Bone marrow (tissue), 2 donors: Measurements from ENCODE around the gene FUOM.

ENCODE experiments used
- DNase-seq, 2 donors: peaks; one replicate each; lab custom pipeline; 2025; lab: John Stamatoyannopoulos, UW

Gene FUOM

DNA sequence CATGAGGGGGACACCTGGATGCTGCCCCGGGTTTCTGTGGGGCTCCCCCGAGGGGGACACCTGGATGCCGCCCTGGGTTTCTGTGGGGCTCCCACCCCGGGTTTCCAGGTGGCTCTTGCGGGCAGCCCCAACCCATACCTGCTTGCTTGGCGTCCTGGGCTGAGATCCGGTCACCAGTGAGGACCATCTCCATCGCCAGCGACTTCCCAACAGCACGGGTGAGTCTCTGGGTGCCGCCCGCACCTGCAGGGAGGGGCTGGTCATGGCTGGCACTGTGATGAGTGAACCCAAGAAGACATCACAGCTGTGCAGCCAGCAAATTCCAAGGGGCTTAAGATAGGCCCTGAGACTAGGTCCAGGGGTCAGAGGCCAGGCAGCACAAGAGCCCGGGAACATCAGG, 8.9 kb upstream of the FUOM start:
- DNase-seq: no peak

DNA sequence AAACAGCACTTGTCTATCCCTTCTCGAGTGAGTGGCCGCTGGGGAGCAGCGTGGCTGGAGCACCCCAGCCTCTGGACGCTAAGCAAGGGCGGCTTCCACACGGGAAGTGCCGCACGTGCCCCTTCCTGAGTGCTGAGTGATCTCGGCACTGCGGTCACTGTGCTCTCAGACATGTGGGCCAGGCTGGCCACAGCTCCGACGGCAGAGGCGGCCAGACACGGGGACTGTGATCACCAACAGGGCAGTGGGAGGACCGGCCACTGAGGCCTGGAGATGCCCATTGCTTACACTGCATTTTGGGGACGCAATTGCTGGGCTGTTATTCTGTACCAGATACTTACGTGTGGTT, 8.3 kb upstream of the FUOM start:
- no peak for DNase-seq

DNA sequence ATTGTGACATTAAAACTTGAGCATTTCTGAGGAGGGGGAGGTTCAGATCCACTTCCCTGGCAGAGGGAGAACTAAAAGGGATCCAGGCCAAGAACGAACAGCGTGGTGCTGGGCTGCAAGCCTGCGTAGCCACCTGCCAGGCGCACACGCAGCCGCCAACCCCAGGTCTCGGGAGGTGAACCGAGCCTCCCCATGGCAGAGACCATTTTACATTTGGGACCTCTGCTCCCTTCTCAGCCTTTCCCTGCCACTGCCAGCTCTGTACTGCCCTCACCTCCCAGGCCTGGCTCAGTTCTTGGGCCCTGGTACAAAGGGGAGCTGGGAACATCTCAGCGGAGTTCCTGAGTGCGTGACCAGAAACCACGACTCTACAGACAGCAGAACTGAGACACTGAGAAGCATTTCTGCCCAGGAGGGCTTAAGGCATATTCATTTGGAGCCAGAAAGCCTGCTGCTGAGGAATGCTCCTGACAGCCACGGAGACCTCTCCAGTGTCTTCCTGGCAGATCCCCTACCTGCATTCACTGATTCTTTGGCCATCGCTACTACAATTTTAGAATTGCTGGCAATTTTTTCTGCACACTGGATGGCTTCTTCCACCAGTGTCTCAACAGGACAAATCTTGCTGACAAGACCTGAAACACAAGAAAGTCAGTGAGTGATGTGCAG, 7.8 kb upstream of the FUOM start:
- DNase-seq: no peak

DNA sequence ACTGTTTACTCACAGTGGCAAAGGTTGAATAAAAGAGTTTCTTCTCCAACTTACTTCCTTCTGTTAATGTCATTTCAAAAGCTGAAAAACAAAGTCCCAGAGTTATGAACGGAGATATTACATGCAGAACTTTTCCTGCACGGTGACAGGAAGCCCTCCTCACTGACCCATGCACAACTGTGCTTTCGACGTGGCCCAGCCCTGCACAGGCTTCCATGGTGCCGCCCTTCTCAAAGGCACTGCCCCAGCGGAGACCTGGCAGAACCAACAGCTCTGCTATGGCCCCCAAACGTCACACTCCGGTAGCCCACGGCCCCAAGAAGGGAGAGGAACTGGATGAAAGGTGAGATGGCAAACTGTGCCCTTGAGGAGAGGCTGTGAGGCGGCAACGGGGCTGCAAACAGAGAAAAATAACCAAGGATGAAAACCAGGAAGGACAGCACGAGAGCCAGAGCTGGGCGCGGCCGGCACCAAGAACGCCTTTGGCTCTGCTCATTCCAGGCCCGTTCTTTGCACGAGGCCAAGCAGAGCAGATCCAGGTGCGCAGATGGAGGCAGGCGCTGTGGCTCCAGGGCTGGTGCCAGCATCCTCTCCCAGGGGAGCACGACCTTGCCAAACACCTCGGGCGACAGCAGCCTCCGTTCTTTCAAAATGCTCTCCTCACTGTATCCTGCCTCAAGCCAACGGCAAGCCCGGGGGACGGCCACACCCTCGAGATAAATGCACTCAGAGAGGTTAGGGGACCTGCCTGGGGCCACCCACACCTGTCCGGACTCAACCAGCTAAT, 7.0 kb upstream of the FUOM start:
- no peak for DNase-seq

DNA sequence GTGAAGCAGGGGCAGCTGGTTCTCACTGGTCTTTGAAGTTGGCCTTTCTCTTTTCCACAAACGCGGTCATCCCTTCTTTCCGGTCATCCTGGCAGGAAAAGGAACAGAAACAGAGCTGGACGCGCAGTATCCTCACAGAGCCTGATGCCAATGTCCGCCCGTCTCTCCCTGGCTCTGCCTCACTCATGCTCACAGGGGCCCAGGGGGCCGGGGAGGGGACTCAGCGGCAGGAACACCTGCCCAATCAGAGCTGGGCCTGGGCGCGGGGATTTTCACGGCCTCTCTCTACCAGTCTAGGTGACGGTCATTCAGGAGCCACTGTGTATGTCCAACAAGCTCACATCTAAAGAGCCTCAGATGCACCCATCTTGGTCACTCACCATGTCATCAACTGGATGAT, 5.0 kb upstream of the FUOM start:
- DNase-seq: no peak

DNA sequence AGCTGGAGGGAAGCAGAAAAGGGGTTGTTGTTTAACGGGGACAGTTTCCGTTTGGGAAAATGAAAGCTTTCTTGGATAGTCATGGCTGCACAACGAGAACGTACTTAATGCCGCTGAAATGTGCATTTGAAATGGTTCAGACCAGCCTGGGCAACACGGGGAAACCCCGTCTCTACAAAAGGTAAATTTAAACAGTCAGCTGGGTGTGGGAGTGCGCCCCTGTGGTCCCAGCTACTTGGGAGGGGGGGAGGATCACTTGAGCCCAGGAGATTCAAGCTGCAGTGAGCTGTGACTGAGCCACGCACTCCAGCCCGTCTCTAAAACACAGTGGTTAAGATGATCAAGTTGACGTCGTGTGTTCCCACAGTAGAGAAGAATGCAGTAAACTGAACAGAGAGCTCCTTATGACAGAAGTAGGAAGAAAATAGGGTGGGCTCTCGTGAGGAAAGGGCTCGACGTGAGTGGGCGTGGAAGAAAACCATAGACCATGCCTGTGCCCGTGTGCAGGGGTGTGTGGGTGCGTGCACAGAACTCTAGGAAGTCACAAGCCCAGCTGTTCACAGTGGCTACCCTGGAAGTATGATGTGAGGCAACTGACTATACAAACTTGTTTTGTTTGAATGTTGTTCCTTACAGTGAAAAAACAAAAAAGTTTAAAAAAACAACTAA, 4.1 kb upstream of the FUOM start:
- DNase-seq: no peak

DNA sequence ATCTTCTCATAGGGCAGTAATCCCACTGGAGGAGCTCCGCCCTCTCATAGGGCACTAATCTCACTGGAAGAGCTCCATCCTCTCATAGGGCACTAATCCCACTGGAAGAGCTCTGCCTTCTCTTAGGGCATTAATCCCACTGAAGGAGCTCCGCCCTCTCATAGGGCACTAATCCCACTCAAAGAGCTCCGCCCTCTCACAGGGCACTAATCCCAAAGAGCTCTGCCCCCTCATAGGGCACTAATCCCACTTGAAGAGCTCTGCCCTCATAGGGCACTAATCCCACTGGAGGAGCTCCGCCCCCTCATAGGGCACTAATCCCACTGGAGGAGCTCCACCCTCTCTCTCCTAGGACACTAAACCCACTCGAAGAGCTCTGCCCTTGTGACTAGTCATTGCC, 3.4 kb upstream of the FUOM start:
- DNase-seq: no peak

DNA sequence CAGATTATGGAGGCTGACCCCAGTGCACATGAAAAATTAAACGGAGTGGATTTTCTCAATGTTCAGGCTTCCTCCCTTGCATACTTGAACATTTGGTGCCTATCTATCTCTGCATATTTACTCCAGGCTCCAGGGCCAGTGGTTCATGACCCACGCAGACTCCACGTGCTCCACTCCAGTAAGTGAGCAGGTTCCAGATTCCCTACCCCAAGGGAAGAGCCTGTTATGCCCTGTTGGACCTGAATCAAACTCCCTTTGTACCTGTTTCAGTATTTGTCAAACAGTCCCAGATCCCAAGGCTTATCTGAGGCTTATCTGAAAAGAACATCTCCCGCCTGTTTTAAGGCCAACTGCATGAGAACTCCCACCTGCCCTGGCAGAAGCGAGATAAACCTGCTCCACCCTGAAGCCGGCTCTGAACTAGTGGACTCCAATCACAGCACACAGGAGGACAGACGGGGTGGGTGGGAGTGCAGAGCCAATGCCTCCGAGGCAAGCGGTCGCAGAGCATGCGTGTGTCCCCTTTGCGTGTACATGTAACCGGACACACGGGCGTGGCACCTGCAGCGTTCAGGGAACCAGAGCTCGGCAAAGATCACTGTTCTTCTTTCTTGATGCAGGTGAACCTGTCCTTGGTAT, 2.3 kb upstream of the FUOM start:
- no peak for DNase-seq

DNA sequence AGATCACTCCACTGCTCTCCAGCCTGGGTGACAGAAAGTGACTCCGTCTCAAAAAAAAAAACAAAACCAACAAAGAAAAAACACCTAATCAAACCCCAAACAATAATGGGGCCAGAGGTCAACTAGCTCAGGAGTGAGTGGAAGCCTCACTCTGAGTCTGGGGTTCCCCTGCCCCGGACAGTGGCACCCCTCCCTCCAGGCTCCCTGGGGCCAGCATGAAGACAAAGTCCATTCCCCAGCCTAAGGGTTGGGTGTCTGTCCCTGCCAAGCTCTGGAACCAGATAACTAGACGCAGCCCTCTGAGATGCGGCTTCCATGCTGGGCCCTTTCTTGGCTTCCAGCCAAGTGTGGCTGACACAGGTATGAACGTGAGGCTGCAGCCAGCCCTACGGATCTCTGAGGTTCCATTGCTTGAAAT, 1.7 kb upstream of the FUOM start:
- DNase-seq: no peak

DNA sequence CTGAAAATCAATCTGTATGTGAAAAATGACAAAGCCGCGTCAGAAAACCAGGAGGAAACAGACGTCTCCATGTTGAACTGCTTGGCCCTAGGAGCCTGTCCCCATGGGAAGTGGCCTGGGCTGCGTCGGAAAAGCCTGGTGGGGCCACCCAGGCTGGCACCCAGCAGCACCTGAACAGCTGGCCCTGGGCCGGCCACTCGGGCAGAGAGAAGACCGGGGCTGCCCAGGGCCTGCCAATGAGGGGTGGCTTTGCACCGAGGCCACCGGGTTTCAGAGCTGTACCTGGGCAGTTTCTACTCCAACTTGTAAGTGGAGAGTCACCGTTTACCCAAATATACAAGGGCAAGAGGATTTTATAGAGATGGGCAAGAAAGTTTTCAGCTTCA, 1.1 kb upstream of the FUOM start:
- no peak for DNase-seq

DNA sequence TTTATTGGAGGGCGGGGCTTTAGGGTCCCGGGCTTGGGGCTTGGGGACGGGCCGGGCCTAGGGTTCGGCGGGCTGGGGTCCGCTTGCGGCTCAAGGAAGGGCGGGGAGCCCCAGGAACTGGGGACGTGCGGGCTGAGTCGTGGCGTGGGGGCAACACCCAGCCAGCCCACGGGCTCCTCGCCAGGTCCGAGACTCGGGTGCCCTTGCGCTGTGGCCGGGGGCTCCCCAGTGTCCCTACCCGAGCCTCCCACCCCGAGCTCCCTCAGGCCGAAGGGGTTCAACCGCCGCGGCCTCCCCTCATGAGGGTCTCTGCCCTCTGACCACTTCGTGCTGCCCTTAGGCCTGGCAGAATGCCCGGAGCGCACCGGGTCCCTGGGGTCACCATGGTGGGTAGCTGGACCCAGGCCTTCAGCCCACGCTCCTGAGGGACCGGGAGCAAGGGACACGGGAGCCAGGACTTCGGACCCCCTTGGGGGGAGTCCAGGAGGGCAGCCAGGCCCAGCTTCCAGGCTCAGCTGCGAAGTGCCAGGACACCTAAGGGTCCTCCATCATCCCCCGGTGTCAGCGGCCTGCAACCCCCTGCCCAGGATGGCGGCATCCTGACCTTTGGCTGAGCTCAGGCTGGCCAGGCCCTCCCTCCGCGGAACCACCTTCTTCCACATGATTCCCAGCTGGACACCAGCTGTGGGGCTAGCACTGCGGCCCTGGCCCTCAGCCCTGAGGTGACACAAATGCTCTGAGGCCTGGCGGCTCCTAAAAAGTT, 524 bp upstream of the FUOM start:
- no peak for DNase-seq

DNA sequence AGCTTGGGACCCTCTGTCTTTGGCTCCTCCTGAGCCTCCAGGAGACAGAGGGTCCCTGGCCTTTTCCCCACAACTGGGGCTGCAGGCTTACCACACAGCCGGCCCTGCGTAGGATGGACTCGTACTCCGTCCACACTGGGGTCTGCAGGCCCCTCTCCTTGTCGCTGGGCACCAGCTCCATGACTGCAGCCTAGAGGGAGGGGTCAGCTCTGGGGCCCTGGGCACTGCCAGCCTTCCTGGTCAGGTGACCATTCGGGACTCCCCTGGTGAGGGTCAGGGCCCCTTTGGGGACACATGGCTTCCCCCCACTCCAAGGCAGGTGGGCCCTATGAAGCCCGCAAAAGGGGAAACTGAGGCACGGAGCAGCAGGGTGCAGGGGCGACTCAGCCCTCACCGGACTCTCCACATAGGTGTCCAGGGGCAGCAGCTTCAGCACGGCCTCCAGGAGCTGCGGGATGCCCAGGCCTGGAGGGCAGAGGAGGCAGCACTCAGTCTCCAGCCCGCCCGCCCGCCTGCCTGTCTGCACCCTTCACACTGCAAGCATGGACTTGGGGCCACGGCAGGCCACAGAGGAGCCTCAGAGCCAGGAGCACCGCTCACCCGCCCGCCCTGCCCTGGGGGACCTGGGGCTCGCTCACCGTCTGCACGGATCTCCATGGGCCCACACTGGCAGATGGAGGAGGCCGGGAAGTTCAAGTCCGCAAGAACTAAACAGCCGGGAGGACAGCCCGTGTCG, 1.1 kb downstream of the FUOM start:
- DNase-seq: no peak

DNA sequence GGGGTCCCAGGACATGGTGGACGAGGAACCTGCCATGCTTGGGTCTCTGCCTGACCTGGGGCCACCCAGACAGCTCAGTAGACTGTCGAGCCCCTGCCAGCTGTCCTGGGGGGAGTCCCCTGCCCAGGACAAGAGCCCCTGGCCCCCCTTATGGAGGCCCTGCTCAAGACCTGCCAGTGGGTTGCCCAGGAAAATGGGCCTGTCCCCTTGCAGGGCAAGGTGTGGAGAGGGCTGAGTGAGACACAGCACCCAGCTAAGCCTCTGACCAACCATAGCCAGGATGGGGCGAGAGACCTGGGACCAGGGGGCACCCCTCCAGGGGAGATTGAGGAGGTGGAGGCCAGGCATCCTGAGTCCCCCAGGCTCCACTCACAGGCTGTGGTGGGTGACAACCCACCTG, 1.8 kb downstream of the FUOM start:
- DNase-seq: no peak

DNA sequence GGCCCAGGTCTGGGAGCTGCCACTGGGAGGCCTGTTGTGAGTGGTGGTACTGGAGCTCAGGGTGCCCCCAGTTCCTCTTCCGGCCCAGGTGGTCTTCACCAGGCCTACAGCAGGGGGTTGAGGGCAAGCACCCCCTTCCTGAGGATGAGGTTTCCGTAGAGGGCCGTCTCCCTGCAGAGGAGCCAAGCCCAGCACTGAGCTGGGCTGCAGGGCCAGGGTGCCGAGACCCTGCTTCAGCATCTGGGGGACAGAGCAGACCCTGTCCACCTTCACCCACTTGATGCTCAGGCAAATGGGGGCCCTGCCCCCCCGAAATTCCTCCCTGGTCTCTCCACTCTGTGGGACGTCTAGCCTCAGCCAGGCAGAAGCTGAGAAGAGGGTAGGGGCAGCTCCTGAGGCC, 2.6 kb downstream of the FUOM start:
- DNase-seq: no peak

DNA sequence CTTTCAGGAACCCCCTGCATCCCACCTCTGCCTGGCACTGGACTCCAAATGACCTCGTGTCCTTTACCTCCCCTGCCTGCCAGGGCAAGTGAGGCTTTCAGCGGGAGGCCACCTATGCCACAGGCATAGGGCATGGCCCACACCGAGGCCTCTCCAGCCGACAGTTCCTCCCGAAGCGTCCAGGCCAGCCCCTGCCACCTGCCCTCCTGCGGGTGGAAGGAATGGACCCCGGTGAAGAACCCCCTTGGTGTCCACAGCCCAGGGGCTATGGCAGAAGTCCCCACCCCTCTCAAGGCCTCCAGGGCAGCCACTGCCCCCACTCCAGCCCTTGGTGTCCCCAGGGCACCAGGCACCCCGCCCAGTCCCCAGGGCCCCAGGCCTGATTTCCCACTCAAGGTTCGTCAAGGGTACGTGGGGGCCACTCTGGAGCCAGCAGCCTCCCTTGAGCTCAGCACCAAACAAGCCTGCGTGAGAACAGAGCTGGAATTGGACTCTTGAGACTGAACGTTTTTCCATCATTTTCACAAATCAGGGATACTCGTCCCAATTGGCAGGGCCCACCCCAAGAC, 3.1 kb downstream of the FUOM start:
- no peak for DNase-seq

DNA sequence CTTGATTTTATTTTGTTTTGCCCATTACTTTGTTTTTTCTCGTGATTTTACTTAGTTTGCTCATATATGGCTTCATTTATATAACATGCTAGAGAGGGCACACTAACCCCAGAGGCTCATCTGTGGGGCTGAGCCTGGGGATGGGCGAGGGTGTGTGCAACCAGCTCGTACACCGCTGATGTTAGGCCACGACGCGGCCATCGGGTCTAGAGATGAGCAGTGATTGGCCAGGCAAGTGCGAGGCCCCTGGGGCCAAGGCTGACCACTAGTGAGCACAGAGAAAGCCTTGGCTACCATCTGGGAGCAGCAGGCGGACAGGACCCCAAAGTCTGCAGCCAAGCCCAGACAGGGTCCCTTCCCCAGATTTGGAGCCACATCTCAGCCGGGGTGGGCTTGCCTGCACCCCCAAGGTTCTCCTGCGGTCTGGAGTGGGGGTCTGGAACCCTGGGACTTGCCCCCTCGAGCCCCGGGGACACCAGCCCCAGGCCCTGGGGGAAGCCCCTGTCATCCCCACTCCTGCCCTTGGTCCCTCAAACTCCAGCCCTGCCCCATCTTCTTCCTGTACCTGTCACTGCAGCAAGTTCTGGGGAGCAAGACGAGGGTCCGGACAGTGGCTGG, 3.7 kb downstream of the FUOM start:
- DNase-seq: no peak

DNA sequence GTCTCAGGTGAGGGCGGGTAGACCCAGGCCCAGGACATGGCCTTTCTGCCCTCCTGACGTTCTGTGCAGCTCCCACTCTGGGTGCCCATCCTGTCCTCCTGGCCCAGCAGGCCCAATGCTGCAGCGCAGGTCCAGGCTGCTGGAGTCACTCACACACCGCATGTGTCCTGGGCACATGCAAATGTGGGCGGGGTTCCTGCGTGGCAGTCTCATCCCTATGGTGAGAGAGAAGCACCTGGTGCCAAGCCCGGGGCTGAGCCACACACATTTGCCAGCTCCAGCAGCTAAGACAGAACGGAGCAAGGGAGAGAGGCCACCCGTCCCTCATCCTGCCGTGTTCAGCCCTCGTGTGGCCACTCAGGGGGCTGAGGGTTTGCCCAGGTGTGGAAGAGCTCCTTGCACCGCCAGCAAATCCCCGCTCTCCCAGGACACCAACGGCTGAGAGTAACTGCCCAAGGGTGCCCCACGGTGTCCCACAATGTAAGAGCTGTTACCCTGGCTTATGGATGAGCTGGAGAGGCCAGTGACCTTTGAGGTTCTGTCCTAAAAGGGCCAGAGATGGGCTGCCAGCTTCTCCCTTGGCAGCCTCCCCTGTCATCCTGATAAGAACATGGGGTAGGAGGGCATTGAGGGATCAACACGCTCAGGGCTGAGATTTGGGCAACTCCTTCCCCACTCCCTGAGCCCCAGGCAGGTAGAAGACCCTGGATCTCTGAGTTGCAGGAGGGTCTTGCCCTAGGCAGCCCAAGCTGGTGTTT, 4.4 kb downstream of the FUOM start:
- DNase-seq: no peak

DNA sequence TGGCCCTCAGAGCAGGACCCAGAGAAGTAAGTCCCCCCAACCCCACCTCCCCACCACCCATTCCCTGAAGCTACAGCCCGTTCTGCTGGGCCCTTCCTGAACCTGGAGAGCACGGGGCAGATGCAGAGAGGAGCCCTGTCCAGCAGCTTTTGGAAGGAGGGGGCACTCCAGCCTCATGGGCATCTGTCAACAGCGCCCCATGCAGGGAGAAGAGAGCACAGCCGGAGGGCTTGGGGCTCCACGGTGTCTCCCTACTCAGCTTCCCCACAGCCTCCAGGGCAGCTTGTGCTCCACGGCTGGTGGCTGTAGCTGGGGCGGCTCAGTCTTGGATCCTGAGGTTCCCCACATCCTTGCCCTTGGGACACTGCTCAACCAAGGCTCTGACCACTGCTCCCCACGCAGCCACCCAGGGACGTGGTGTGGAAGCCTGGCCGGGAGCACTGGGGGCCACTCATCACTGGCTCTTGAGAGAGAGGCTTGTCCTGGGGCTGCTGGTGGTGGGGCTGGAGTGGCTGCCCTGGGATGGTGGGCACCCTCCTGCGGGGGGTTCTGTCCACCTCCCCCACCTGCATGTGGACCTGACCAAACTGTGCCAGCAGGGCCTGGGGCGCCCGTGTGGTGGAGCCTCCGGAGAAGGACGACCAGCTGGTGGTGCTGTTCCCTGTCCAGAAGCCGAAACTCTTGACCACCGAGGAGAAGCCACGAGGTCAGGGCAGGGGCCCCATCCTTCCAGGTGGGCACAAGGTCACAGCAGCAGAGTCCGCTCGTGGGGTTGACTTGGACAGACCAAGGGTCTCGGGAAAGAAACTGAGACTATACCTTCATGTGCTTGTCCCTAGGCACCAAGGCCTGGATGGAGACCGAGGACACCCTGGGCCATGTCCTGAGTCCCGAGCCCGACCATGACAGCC, 6.2 kb downstream of the FUOM start:
- no peak for DNase-seq

DNA sequence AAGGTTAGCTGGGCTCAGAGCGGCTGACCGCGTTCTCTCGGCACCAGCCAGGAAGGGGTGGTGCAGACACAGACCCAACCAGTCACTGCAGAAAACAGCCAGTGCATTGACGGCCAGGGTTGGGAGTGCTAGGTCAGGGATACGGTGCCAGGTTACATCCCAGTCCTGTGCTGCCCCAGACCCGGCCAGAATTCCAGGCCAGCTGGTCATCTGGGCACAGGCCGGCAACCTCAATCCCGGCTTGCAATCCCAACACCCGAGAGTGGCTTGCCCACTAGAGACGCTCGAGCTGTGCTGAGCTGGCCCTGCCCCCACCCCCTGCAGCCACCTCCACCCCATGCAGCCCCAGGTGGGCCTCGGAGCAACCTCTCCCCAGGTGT, 6.9 kb downstream of the FUOM start:
- no peak for DNase-seq
